ENCODE results near the gene STOM.

STOM gene

DNA sequence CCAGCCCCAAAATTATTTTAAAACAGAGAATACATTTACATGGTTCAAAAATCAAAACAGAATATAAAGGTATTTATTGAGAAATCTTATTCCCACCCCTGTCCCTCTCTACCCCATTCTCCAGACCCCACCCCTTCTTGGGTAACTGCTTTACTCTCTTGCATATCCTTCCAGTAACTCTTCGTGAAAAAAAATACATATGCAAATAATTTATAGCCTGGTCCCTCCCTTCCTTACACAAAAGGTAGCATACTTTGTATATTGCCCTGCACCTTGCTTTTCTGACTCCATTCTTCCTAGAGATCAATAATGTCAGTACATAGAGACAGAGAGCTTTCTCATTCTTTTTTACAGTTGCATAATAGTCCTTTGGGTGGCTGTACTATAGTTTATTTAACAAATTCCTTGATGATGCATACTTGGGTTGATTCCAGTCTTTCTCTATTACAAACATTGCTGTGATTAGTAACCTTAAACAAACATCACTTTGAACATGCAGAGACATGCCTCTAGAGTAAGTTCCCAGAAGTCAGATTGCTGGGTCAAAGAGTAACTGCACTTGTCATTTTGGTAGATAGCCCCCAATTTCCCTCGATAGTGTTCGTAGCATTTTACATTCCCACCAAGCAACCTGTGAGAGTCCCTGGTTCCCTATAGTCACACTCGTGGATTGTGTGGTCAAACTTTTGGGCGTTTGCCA lies 47.9 kb downstream of the STOM start:
- Mint-ChIP-seq H3K4me3 (no peak overlapping the region), H3K4me1 (peaks cover 26% of the 10 kb centered on the region), H3K9me3 (no peaks in the 10 kb centered on the region), H3K27me3 (no peaks in the 10 kb centered on the region), H3K27ac (peak overlapping the region; percentile 90 to 93)
- ATAC-seq: peak; percentile 57
- DNase-seq: no peak

DNA sequence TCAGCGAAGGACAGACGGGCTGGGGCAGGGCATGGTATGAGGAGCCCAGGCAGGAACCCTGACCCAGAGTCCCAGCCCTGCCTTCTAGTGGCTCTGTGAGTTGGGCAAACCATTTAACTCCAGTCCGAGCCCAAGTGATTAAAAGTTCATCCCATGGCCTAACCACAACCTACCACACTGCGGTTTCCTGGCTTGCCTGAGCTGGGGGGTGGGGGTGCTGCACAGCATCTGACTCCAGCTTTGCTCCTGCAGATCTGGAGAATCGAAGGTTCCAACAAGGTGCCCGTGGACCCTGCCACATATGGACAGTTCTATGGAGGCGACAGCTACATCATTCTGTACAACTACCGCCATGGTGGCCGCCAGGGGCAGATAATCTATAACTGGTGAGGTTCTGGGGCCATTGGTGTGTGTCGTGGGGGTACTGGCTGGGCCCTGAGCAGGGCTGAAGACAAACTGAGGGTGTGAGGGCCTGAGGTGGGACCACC lies 49.0 kb downstream of the STOM start:
- Mint-ChIP-seq H3K27me3 (no peaks in the 10 kb centered on the region), H3K4me1 (peaks cover 26% of the 10 kb centered on the region), H3K4me3 (no peak overlapping the region), H3K27ac (no peak overlapping the region), H3K9me3 (no peaks in the 10 kb centered on the region)
- DNase-seq (peak in 1 of 2 donors; percentile 27), ATAC-seq (peak; percentile 8)

DNA sequence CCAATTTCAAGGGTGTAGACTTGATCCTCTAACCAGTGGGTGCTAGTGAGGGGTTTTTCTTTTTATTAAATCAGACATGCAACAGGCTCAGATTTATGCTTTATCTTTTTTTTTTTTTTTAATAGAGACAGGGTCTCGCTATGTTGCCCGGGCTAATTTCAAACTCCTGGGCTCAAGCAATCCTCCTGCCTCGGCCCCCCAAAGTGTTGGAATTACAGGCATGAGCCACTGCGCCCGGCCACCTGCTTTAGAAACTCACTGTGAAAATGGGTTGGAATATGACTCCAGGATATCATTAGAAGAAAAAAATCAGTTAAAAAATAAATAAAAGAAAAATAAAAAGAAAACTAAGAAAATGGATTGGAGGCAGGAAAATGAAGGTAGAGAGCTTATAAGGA lies 50.7 kb downstream of the STOM start:
- no peak overlapping the region for H3K27ac Mint-ChIP-seq
- no peaks in the 10 kb centered on the region for H3K27me3 Mint-ChIP-seq
- no peak overlapping the region for H3K4me3 Mint-ChIP-seq
- H3K4me1 Mint-ChIP-seq: peaks cover 26% of the 10 kb centered on the region
- H3K9me3 Mint-ChIP-seq: no peaks in the 10 kb centered on the region
- no peak for DNase-seq
- ATAC-seq: no peak

DNA sequence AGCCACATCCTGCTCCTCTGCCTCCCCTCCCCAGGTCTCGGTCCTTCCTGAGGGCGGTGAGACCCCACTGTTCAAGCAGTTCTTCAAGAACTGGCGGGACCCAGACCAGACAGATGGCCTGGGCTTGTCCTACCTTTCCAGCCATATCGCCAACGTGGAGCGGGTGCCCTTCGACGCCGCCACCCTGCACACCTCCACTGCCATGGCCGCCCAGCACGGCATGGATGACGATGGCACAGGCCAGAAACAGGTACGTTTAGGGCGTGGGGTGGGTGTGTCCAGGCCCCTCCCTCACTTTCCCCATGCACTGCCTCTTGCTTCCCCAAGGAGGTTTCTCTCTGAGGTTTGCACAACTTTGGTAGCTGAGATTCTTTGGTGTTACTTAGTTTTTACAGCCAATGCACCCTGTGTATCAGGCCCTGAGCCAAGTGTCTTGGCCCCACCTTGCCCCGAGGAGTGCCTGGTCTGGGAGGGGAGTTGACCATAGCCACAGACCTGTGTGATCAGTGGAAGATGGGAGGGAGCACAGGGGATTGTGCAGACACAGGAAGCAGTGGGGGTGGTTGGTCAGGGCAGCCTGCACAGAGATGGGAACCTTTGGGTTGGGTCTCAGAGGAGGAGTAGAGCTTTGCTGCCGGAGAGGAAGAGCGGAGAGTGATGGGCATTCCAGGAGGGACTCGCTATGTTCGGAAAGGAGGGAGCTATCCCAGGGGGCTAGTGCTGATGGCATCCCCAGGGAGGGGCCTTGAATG lies 51.2 kb downstream of the STOM start:
- Mint-ChIP-seq H3K27ac (no peak overlapping the region), H3K27me3 (no peaks in the 10 kb centered on the region), H3K4me1 (peaks cover 26% of the 10 kb centered on the region), H3K4me3 (no peak overlapping the region), H3K9me3 (no peaks in the 10 kb centered on the region)
- ATAC-seq (no peak), DNase-seq (no peak)

DNA sequence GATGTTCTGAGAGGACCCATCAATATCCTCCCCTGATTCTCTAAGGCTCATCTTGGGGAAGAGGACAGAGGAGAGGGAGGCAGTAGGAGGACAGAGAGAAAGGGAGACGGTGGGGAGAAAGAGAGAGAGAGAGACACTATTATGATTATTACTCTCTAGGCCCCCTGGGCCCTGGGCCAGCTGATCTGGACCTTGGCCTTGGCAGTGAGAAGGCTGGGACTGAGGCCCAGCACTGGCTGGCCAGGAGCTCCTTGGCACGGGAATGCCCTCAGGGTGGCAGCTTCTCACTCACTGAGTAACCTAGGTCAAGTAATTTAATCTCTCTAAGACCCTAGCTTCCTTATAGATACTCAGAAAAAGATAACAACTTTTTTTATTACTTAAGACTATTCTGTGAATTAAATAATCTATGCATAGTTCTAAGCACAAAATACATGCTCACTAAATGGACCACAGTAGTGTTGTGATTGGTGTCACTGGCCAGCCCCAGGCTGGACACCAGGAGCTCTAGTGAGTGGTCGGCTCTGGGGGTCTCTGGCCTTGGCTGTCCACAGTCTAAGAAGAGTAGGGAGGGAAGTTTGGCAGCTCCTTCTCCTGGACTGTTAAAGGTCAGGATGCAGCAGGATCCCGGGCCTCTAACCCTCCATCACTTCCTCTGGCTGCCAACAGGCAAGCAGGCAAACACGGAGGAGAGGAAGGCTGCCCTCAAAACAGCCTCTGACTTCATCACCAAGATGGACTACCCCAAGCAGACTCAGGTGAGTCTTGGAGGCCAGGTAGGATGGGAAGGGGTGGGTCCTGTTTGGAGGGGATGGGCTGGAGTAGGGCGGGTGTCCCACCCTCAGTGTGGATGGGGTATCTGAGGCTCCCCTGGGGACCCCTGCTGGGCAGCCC lies 52.1 kb downstream of the STOM start:
- Mint-ChIP-seq H3K27me3 (no peaks in the 10 kb centered on the region), H3K27ac (peak overlapping the region; percentile 14 to 93), H3K9me3 (no peaks in the 10 kb centered on the region), H3K4me3 (no peak overlapping the region), H3K4me1 (peaks cover 26% of the 10 kb centered on the region)
- ATAC-seq (no peak), DNase-seq (no peak)

DNA sequence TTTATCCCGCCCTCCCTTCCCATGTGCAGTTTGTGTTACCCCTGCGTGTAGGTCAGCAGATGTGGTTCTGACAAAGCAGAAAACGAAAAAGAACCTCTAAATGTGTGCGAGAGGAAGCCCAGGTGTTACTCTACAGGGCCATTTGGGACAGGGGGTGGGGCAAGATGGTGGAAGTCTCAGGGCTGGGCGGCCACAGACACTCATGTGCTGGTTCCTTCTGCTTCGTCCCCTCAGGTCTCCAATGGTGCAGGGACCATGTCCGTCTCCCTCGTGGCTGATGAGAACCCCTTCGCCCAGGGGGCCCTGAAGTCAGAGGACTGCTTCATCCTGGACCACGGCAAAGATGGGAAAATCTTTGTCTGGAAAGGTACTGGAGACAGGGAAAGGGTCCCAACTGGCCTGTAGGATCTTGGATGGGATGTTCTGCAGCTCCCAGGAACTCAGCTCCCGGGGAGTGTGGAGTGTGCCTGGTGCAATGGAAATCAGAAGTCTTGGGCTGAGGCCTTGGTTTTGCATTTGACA lies 53.1 kb downstream of the STOM start:
- Mint-ChIP-seq H3K4me1 (peaks cover 17% of the 10 kb centered on the region), H3K4me3 (no peak overlapping the region), H3K27ac (no peak overlapping the region), H3K9me3 (no peaks in the 10 kb centered on the region), H3K27me3 (no peaks in the 10 kb centered on the region)
- DNase-seq: no peak
- ATAC-seq: no peak

DNA sequence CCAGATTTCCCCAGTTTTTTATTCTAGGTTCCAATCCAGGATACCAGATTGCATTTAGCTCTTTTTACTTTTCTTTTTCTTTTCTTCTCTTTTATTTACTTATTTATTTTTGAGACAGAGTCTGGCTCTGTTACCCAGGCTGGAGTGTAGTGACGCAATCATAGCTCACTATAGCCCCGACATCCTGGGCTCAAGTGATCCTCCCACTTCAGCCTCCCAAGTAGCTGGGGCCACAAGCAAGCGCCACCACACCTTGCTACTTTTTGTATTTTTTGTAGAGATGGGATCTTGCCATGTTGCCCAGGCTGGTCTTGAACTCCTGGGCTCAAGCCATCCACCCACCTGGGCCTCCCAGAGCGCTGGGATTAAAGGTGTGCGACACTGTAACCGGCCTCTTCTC lies 53.7 kb downstream of the STOM start:
- no peaks in the 10 kb centered on the region for H3K9me3 Mint-ChIP-seq
- H3K4me3 Mint-ChIP-seq: no peak overlapping the region
- H3K4me1 Mint-ChIP-seq: peaks cover 14% of the 10 kb centered on the region
- ATAC-seq (no peak), DNase-seq (no peak)
- H3K27me3 Mint-ChIP-seq: no peaks in the 10 kb centered on the region
- no peak overlapping the region for H3K27ac Mint-ChIP-seq

DNA sequence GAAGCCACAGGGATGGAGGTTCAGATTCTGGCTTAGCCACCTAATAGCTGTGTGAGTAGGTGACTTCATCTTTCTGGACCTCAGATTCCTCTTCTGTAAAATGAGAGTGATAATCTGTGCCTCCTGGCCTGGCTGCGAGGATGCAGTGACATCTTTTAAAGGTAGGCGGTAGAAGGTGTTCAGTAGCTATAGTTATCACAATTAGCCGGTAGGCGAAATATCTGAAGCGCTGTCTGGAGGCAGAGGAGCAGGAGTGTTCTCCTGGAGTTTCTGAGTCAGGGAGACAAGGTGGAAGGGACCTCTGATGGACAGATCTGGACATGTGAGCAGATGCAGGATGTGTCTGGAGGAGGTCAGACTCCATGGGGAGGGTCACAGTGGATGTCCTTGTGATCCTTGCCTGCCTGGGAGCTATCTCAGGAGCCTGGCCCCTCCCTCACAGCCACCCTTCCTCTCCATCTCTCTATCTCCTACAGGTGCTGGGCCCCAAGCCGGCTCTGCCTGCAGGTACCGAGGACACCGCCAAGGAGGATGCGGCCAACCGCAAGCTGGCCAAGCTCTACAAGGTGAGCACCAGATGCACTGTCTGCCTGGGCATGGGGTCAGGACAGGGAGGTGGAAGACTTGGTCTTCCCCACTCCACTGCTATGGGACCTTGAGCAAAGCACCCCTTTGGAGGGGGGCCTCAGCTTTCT lies 56.4 kb downstream of the STOM start:
- DNase-seq (no peak), ATAC-seq (no peak)
- H3K27ac Mint-ChIP-seq: no peak overlapping the region
- H3K4me3 Mint-ChIP-seq: no peak overlapping the region
- H3K9me3 Mint-ChIP-seq: no peaks in the 10 kb centered on the region
- H3K4me1 Mint-ChIP-seq: no peaks in the 10 kb centered on the region
- no peaks in the 10 kb centered on the region for H3K27me3 Mint-ChIP-seq

DNA sequence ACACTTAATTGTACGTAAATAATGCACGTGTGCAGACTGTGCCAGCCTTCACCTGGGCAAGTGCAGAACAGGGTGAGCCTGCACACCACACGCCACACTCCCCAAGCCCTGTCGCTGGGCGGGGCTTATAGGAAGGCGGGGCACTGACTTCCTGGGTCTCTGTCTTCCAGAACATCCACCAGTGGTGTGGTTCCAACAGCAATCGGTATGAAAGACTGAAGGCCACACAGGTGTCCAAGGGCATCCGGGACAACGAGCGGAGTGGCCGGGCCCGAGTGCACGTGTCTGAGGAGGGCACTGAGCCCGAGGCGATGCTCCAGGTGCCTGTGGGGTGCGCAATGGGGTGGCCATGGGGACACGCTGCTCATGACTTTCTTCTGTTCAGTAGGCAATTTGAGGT lies 57.9 kb downstream of the STOM start:
- no peaks in the 10 kb centered on the region for H3K9me3 Mint-ChIP-seq
- no peak overlapping the region for H3K4me3 Mint-ChIP-seq
- H3K27me3 Mint-ChIP-seq: no peaks in the 10 kb centered on the region

DNA sequence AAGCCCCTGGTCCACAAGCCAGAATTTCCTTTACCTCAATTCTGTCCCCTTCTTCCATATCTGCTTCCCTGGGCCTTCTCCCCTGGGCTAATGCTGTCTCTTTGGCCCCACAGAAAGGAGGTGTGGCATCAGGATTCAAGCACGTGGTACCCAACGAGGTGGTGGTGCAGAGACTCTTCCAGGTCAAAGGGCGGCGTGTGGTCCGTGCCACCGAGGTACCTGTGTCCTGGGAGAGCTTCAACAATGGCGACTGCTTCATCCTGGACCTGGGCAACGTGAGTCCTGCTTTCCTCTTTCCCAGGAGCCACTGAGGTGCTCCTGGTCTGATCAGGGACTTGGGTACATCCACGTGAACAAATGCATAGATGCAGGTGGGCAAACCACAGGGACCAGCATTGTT lies 59.5 kb downstream of the STOM start:
- no peak for ATAC-seq
- no peak overlapping the region for H3K27ac Mint-ChIP-seq
- DNase-seq: no peak
- no peak overlapping the region for H3K4me3 Mint-ChIP-seq
- no peaks in the 10 kb centered on the region for H3K9me3 Mint-ChIP-seq
- no peaks in the 10 kb centered on the region for H3K27me3 Mint-ChIP-seq
- no peaks in the 10 kb centered on the region for H3K4me1 Mint-ChIP-seq

More for the DNA sequence above, 57.9 kb downstream of the STOM start:
- DNase-seq (no peak), ATAC-seq (no peak)
- Mint-ChIP-seq H3K27ac (no peak overlapping the region), H3K4me1 (no peaks in the 10 kb centered on the region)

DNA sequence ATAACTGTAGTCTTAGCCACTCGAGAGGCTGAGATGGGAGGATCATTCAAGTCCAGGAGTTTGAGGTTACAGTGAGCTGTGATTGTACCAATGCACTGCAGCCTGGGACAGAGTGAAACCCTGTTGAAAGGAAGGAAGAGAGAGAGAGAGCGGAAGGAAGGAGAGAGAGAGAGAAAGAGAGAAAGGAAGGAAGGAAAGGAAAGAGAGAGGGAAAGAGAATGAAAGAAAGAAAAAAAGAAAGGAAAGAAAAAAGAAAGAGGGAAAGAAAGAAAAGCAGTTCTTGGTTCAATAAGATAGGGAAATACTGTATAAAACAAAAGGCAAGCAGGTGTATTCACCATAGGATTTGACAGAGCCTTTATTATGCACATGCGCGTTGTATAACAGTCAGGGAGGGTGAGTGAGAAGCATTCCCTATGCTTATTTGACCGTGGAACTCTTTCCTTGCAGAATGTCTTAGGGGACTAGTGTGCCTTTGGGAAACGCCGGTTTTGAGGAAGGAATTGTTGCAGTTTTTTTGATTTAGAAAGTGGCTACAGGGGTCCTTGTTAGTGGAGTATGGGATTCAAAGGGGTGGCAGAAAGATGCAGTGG lies 60.1 kb downstream of the STOM start:
- ATAC-seq: no peak
- Mint-ChIP-seq H3K27ac (no peak overlapping the region), H3K27me3 (no peaks in the 10 kb centered on the region), H3K9me3 (no peaks in the 10 kb centered on the region), H3K4me3 (no peak overlapping the region), H3K4me1 (no peaks in the 10 kb centered on the region)
- DNase-seq: no peak

DNA sequence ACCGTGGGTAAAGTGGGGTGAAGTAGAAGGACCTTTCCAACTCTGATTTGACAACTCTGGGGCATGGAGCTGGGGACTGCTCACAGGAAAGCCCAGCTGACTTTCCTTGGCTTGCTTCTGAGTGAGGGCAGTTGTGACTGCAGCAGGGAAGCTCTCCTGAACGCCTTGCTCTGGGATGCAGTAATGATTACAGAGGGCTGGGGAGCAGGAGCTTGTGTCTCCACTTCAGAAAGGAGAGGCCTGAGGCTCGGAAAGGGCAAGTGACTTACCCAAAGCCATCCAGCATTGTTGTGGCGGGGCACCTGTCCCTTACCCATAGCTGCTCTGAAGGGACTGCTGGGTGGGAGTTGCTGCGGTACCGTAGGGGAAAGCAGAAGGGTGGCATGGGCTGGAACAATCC lies 60.9 kb downstream of the STOM start:
- no peak overlapping the region for H3K27ac Mint-ChIP-seq
- no peak overlapping the region for H3K4me3 Mint-ChIP-seq
- no peak for DNase-seq
- no peaks in the 10 kb centered on the region for H3K4me1 Mint-ChIP-seq
- no peaks in the 10 kb centered on the region for H3K27me3 Mint-ChIP-seq
- no peak for ATAC-seq
- H3K9me3 Mint-ChIP-seq: no peaks in the 10 kb centered on the region

DNA sequence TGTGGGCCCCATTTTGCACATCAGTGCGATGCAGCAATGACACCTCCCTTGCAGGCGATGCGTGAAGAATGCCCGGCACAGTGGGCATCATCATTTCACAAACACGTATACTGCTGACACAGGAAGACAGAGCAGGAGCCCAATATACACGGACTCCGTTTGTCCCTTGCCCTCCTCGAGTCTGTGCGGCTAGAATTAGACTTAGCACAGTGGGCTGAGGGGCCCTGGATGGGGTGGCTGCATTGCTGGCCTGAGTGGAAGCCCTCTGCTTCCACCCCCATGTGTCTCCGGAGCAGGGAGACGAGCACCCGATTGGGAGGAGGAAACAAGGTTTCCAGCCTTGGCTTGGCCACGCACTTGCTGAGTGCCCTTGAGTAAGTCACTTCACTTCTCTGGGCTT lies 61.3 kb downstream of the STOM start:
- Mint-ChIP-seq H3K9me3 (no peaks in the 10 kb centered on the region), H3K27ac (no peak overlapping the region), H3K4me1 (no peaks in the 10 kb centered on the region), H3K4me3 (no peak overlapping the region), H3K27me3 (no peaks in the 10 kb centered on the region)
- DNase-seq (no peak), ATAC-seq (no peak)

DNA sequence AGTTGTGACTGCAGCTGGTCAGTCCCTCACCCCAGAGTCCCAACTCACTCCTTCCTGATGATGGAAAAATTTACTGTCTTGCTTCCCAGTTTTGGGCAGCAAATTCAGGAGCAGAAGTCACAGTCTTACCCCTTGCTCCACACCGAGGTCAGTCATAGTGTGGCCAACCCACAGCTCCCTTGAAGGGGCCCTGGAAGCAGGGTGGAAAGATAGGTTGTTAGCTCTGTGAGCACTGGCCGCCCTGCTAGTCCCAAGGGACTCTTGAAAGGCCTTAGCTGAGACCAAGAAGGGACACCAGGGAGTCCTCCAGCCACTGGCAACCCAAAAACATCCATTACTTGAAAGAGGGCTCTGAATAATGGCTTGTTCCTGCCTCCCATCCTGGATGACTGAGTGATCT lies 62.1 kb downstream of the STOM start:
- H3K4me3 Mint-ChIP-seq: no peak overlapping the region
- H3K27me3 Mint-ChIP-seq: no peaks in the 10 kb centered on the region
- ATAC-seq (no peak), DNase-seq (no peak)
- no peaks in the 10 kb centered on the region for H3K4me1 Mint-ChIP-seq
- no peaks in the 10 kb centered on the region for H3K9me3 Mint-ChIP-seq
- no peak overlapping the region for H3K27ac Mint-ChIP-seq

All from stimulated activated naive CD8-positive, alpha-beta T cell treated with anti-CD3 and anti-CD28 coated beads, Interleukin-15, amount 100 ng/mL, for 72 hours (primary cell).